Panc1 (cell line): ENCODE measurements around the gene KRT5. TPM values are rescaled to one million over a fixed set of nuclear protein-coding genes. Genes with fewer than 3 reads are reported as not detected.

ENCODE experiments used
- ATAC-seq: fragments of 200-7000 bp; cut with Tn5 transposase; 2 replicates; pipeline ENCODE4 v1.9.1; 2020; ENCODE audit warnings: mild to moderate bottlenecking, moderate library complexity
- BruUV-seq: library from RNA; stranded (reverse); fragments of 400-500 nt; replicated peaks from 2 replicates; lab custom pipeline; 2021; lab: Mats Ljungman, UMichigan
- CTCF ChIA-PET: fragments of 300-600 bp; sonication (Branson Sonifier 250); formaldehyde crosslinking; loops from one replicate; lab custom pipeline; 2022; ENCODE audit warnings: antibody characterized with exemption; lab: Charles Lee
- POLR2A ChIA-PET: fragments of 300-600 bp; sonication (Branson Sonifier 250); formaldehyde crosslinking; loops from one replicate; lab custom pipeline; 2022; ENCODE audit warnings: antibody characterized with exemption; lab: Charles Lee
- DNase-seq: peaks from one replicate; pipeline ENCODE4 v3.0.0-alpha.2; 2010; ENCODE audit warnings: low read depth, low spot score
- H3K27ac ChIP-seq: 2 replicates; pipeline ENCODE4 v1.5.1; 2011; ENCODE audit warnings: mild to moderate bottlenecking, low read length, inconsistent platforms
- H3K27me3 ChIP-seq: fragments of 200-500 bp; sonication (Bioruptor generic); 2 replicates; pipeline ENCODE4 v1.6.0; 2014; ENCODE audit warnings: low read length, inconsistent platforms; ENCODE audit not compliant: control insufficient read depth, insufficient read depth
- H3K36me3 ChIP-seq: fragments of 200-500 bp; sonication (Bioruptor generic); 2 replicates; pipeline ENCODE4 v1.5.1; 2014; ENCODE audit warnings: inconsistent platforms, mild to moderate bottlenecking, low read length, moderate library complexity; ENCODE audit not compliant: control insufficient read depth, insufficient read depth
- H3K4me1 ChIP-seq: 2 replicates; pipeline ENCODE4 v1.5.1; 2011; ENCODE audit warnings: inconsistent platforms, mild to moderate bottlenecking, low read length, moderate library complexity; ENCODE audit not compliant: control insufficient read depth, insufficient read depth
- H3K4me3 ChIP-seq, 2 experiments: 2 replicates each; pipeline ENCODE4 v1.5.1; 2011 to 2012; ENCODE audit warnings: low read depth in 2 of 2, low read length in 2 of 2, mild to moderate bottlenecking in 2 of 2, inconsistent platforms in 1 of 2, moderate library complexity in 1 of 2
- H3K9me3 ChIP-seq: fragments of 200-500 bp; sonication (Bioruptor generic); 2 replicates; pipeline ENCODE4 v1.5.1; 2014; ENCODE audit warnings: low read depth, mild to moderate bottlenecking, inconsistent platforms, low read length, moderate library complexity; ENCODE audit not compliant: control insufficient read depth, insufficient read depth
- CTCF ChIP-seq: fragments of 450-650 bp; IDR thresholded peaks from 2 replicates; pipeline ENCODE4 v1.5.1; 2017; ENCODE audit warnings: mild to moderate bottlenecking
- POLR2AphosphoS5 ChIP-seq: IDR thresholded peaks from 2 replicates; pipeline ENCODE4 v1.6.1; 2012; ENCODE audit warnings: mild to moderate bottlenecking, low read depth, low read length, moderate library complexity
- REST ChIP-seq, 2 experiments: IDR thresholded peaks; 2 replicates each; pipeline ENCODE4 v1.6.1; 2011 to 2012; ENCODE audit warnings: low read depth in 2 of 2, control low read depth in 1 of 2, low read length in 1 of 2, mild to moderate bottlenecking in 1 of 2, moderate library complexity in 1 of 2; ENCODE audit not compliant: insufficient read depth in 1 of 2
- SIN3A ChIP-seq: IDR thresholded peaks from 2 replicates; pipeline ENCODE4 v1.6.1; 2012; ENCODE audit warnings: low read depth, mild to moderate bottlenecking, low read length, moderate library complexity, borderline replicate concordance; ENCODE audit not compliant: insufficient read depth
- TCF7L2 ChIP-seq: IDR thresholded peaks from 2 replicates; pipeline ENCODE4 v1.6.1; 2011; ENCODE audit warnings: mild to moderate bottlenecking, low read depth, low read length, inconsistent platforms
- in situ Hi-C: cut with HindIII; loops from 2 replicates; pipeline ENCODE4 v1.10.0; 2016; ENCODE audit warnings: low sequenced_read_pairs, low pct_unique_long_range_greater_than_20kb
- intact Hi-C: fragments of 100-400 bp; cut with micrococcal nuclease; formaldehyde crosslinking; loops from one replicate; pipeline ENCODE4 v1.10.0; 2022; ENCODE audit not compliant: unreplicated experiment
- total RNA-seq: library from RNA; stranded (reverse); gene quantifications from one replicate; pipeline ENCODE4 v1.2.1, GENCODE V29; 2021; ENCODE audit not compliant: unreplicated experiment

Gene KRT5
- total RNA-seq, 1 experiment from 2014 or later: not detected

GRCh38 chr12:52521568-52522266 lies 1.5 kb upstream of the KRT5 start:
- no peak overlapping the region for H3K27ac ChIP-seq
- CTCF ChIA-PET: no interaction called here
- intact Hi-C loops (no loop called here), in situ Hi-C loops (no loop called here)
- no peaks in the 10 kb centered on the region for H3K9me3 ChIP-seq
- POLR2A ChIA-PET: no interaction called here
- no peak for DNase-seq
- no peaks in the 10 kb centered on the region for H3K36me3 ChIP-seq
- no peak for TF ChIP-seq CTCF
- no peak for TF ChIP-seq REST (IDR thresholded peaks at IDR 0.05; ENCODE audit: insufficient read depth in 1 of 2, low read depth in 2 of 2, low read length in 1 of 2)
- no peak for TF ChIP-seq TCF7L2
- no peak for ATAC-seq
- H3K4me3 ChIP-seq: no peak overlapping the region
- no peaks in the 10 kb centered on the region for H3K27me3 ChIP-seq
- BruUV-seq: no TSS peak
- H3K4me1 ChIP-seq: peaks cover 8% of the 10 kb centered on the region; the same call in 1 of the 2 replicates

GRCh38 chr12:52521175-52521567 lies 977 bp upstream of the KRT5 start:
- ChIA-PET CTCF (no interaction called here), POLR2A (no interaction called here)
- Histone ChIP-seq H3K9me3 (no peaks in the 10 kb centered on the region), H3K4me3 (no peak overlapping the region), H3K4me1 (peaks cover 8% of the 10 kb centered on the region; the same call in 1 of the 2 replicates), H3K27me3 (no peaks in the 10 kb centered on the region), H3K27ac (no peak overlapping the region), H3K36me3 (no peaks in the 10 kb centered on the region)
- no peak for TF ChIP-seq CTCF
- TF ChIP-seq TCF7L2: no peak
- no peak for TF ChIP-seq REST (IDR thresholded peaks at IDR 0.05; ENCODE audit: insufficient read depth in 1 of 2, low read depth in 2 of 2, low read length in 1 of 2)
- no peak for TF ChIP-seq SIN3A
- TF ChIP-seq POLR2AphosphoS5: no peak
- ATAC-seq: peak; percentile 40
- DNase-seq: no peak
- no TSS peak for BruUV-seq
- intact Hi-C loops (no loop called here), in situ Hi-C loops (no loop called here)
